Cardiac fibroblast (primary cell): ENCODE data around the gene TTC38.
"Not testable (repeated sequence)": the region's sequence is repeated elsewhere in the genome, so short reads cannot be mapped to it uniquely, and the experiment has no call there.

ENCODE experiments used
- DNase-seq, 2 donors: peaks; one replicate each; pipeline versions ENCODE4 v3.0.0 to v3.0.0-alpha.2; 2010; ENCODE audit warnings: low read depth in 2 of 2
- H3K4me3 ChIP-seq, 2 donors: replicated peaks in 1 of 2; 1 replicate in 1 of 2; 2 replicates in 1 of 2; pipeline ENCODE4 v1.5.1; 2011; ENCODE audit warnings: low read depth in 2 of 2, low read length in 2 of 2, mild to moderate bottlenecking in 2 of 2, moderate library complexity in 1 of 2
- CTCF ChIP-seq: IDR thresholded peaks from one replicate; pipeline ENCODE4 v1.5.1; 2011; ENCODE audit warnings: low read depth, mild to moderate bottlenecking, low read length, inconsistent platforms

The TTC38 gene

DNA sequence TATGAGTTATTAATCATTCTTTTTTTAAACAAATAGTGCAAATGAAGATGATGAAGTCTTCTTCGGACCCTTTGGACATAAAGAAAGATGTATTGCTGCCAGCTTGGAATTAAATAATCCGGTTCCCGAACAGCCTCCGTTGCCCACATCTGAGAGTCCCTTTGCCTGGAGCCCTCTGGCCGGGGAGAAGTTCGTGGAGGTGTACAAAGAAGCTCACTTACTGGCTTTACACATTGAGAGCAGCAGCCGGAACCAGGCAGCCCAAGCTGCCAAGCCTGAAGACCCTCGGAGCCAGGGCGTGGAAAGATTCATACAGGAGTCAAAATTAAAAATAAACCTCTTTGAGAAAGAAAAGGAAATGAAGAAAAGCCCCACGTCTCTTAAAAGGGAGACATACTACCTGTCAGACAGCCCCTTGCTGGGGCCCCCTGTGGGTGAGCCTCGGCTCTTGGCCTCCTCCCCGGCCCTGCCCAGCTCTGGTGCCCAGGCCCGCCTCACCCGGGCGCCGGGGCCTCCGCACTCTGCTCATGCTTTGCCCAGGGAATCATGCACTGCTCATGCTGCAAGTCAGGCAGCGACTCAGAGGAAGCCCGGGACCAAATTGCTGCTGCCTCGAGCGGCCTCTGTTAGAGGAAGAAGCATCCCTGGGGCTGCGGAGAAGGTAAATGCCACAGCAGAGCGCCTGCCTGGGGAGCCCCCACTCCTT lies 40.6 kb downstream of the TTC38 start:
- no peak overlapping the region for H3K4me3 ChIP-seq
- no peak for DNase-seq
- TF ChIP-seq CTCF: no peak

- no peak overlapping the region for H3K4me3 ChIP-seq
- no peak for TF ChIP-seq CTCF
- DNase-seq: no peak
Measured at GRCh38 chr22:46309526-46310085, 41.8 kb downstream of the TTC38 start.

GRCh38 chr22:46312056-46312455 lies 44.2 kb downstream of the TTC38 start:
- no peak overlapping the region for H3K4me3 ChIP-seq
- no peak for TF ChIP-seq CTCF
- no peak for DNase-seq

- DNase-seq, H3K4me3 ChIP-seq: not testable (repeated sequence)
Measured at GRCh38 chr22:46312848-46313247, 45.0 kb downstream of the TTC38 start.

DNA sequence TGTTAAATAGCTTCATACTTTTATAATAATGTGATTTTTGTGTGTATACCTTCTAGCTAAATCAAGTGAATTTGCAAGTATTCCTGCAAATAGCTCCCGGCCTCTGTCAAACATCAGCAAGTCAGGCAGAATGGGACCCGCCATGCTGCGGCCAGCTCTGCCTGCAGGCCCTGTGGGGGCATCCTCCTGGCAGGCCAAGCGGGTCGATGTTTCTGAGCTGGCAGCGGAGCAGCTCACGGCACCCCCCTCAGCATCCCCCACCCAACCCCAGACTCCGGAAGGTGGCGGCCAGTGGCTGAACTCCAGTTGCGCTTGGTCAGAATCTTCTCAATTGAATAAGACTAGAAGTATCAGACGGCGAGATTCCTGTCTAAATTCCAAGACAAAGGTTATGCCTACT lies 48.2 kb downstream of the TTC38 start:
- TF ChIP-seq CTCF: no peak
- no peak overlapping the region for H3K4me3 ChIP-seq
- DNase-seq: no peak

DNA sequence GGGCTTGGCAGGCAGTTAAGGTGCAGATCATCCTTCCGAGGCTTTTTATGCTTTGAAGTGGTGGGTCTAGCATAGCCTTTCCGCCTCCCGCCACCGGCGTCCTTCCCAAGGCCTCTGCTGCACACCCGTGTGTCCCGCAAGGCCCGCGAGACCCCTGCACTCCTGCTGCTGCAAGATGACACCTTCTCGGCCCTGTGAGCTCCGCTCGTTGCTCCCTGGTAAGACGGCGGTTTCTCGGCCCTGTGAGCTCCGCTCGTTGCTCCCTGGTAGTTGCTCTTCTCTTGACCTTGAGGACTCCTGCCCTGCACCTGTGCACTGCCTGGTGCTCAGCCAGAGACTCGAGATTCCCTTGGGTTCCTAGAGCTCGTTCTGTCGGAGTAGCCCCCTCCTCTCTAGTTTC lies 49.8 kb downstream of the TTC38 start:
- H3K4me3 ChIP-seq: no peak overlapping the region
- no peak for DNase-seq
- TF ChIP-seq CTCF: no peak

DNA sequence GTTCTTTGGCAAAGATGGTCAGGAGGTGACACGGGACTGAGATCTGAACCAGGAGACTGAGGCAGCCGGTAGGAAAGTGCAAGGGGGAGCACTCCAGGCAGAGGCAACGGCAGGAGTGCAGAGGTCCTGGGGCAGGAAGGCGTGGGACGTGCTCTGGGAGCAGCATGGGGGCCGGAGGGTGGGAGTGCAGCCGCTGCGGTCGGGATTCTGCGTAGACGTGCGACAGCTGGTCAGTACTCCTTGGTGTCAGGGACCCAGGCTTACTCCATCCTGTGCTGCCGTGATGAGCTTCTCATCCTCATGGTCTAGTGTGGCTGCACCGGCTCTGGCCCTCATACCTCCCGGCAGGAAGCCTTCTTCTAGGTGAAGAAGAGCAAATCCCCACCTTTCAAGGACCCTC lies 50.8 kb downstream of the TTC38 start:
- no peak for TF ChIP-seq CTCF
- no peak for DNase-seq

More for the DNA sequence above, 50.8 kb downstream of the TTC38 start:
- no peak overlapping the region for H3K4me3 ChIP-seq
